GM12892 (cell line): ENCODE results near the gene CDK9.

Source experiments
- POLR2A ChIP-seq: IDR thresholded peaks from 2 replicates; pipeline ENCODE4 v1.6.1; 2011; ENCODE audit warnings: low read depth, low read length, control low read depth
- POLR2AphosphoS5 ChIP-seq: IDR thresholded peaks from 2 replicates; pipeline ENCODE4 v1.6.1; 2011; ENCODE audit warnings: low read depth, low read length, control low read depth

DNA sequence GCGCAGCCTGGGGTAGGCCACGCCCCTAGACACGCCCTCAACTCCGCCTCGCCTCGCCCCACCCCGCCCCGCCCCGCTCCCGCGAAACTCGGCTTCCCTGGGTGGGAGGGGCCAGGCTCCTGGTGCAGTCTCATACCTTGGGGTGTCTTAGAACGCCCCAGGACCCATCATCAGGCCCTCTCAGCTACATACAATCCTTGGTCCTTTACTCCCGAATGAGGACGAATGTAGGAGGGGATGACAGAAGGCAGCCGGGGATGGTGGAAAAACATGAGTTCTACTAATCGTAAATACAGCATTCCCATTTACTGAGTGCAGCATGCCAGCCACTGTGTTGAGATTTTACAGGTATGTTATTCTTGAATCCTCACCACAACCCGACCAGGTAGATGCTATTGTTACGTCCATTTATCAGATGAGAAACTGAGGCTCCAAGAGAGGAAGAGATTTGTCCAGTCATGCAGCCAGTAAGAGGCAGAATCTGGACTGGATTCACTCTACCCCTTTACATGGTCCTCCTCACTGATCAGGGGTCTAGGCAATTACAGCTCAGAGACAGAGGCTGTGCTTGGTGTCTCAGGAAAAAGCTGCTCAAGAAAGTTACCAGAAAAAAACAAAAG, 14.2 kb upstream of the CDK9 start:
- TF ChIP-seq POLR2AphosphoS5 (no peak), POLR2A (no peak)
